Lower leg skin (tissue), 3 donors: ENCODE results near the gene PIK3CB.

Source experiments
- CTCF ChIP-seq, 3 donors: fragments of 450-650 bp; IDR thresholded peaks; one replicate each; pipeline ENCODE4 v1.5.1; 2016; ENCODE audit warnings: antibody characterized with exemption in 3 of 3, mild to moderate bottlenecking in 3 of 3, moderate library complexity in 2 of 3
- POLR2A ChIP-seq, 2 donors: fragments of 450-650 bp; IDR thresholded peaks; one replicate each; pipeline ENCODE4 v1.6.1; 2016 to 2017; ENCODE audit warnings: antibody characterized with exemption in 2 of 2, mild to moderate bottlenecking in 1 of 2, moderate library complexity in 1 of 2

- no peak for TF ChIP-seq CTCF (IDR thresholded peaks at IDR 0.05)
- TF ChIP-seq POLR2A (IDR thresholded peaks at IDR 0.05): no peak
These were observed 11.6 kb upstream of the PIK3CB start for GRCh38 chr3:138846262-138846791.
